Right atrium auricular region (tissue), 2 donors: ENCODE measurements around the gene VOPP1. TPM values are rescaled to one million over a fixed set of nuclear protein-coding genes. Genes with fewer than 3 reads are reported as not detected.

ENCODE experiments used
- DNase-seq: peaks from one replicate; pipeline ENCODE4 v3.0.0-alpha.2; 2019; ENCODE audit warnings: low spot score
- H3K27ac ChIP-seq, 2 donors: fragments of 200-600 bp; sonication (generic); 1 replicate in 1 of 2; 2 replicates in 1 of 2; pipeline ENCODE4 v1.5.1; 2016 to 2019
- H3K27me3 ChIP-seq, 2 donors: fragments of 200-600 bp; sonication (generic); one replicate each; pipeline versions ENCODE4 v1.5.1 to v1.6.0; 2017 to 2019
- H3K36me3 ChIP-seq: fragments of 200-600 bp; sonication (generic); one replicate; pipeline ENCODE4 v1.5.1; 2016
- H3K4me1 ChIP-seq, 2 donors: fragments of 200-600 bp; sonication (generic); one replicate each; pipeline versions ENCODE4 v1.5.1 to v1.6.0; 2017 to 2019
- H3K4me3 ChIP-seq, 2 donors: fragments of 200-600 bp; sonication (generic); 1 replicate in 1 of 2; 2 replicates in 1 of 2; pipeline ENCODE4 v1.5.1; 2017 to 2019; ENCODE audit warnings: mild to moderate bottlenecking in 1 of 2, moderate library complexity in 1 of 2
- H3K9me3 ChIP-seq, 2 donors: fragments of 200-600 bp; sonication (generic); one replicate each; pipeline ENCODE4 v1.5.1; 2019
- CTCF ChIP-seq, 2 donors: fragments of 200-600 bp; sonication (generic); IDR thresholded peaks; one replicate each; pipeline ENCODE4 v1.5.1; 2019; ENCODE audit warnings: antibody characterized with exemption in 2 of 2
- total RNA-seq, 2 donors: library from RNA; depleted of rRNA; stranded (reverse); fragments of >200 nt; gene quantifications; one replicate each; pipeline ENCODE4 v1.1.0, GENCODE V29; 2016

VOPP1 gene
- total RNA-seq, 2 donors from 2014 or later, result 21.4 to 24.1 TPM

- Histone ChIP-seq H3K4me3 (no peak overlapping the region), H3K4me1 (peaks cover 0 to 49% of the 10 kb centered on the region in 2 donors), H3K36me3 (no peaks in the 10 kb centered on the region), H3K27ac (no peak overlapping the region), H3K9me3 (no peaks in the 10 kb centered on the region), H3K27me3 (no peaks in the 10 kb centered on the region)
- TF ChIP-seq CTCF (IDR thresholded peaks at IDR 0.05), result no peak
- DNase-seq, result no peak
Measured at GRCh38 chr7:55535617-55536016, 36.7 kb downstream of the VOPP1 start.

GRCh38 chr7:55534916-55535590, 37.2 kb downstream of the VOPP1 start:
- no peaks in the 10 kb centered on the region for H3K9me3 ChIP-seq
- H3K36me3 ChIP-seq, result no peaks in the 10 kb centered on the region
- peaks cover 0 to 49% of the 10 kb centered on the region in 2 donors for H3K4me1 ChIP-seq
- no peak for DNase-seq
- H3K27me3 ChIP-seq, result no peaks in the 10 kb centered on the region
- no peak overlapping the region for H3K4me3 ChIP-seq
- H3K27ac ChIP-seq, result peak overlapping the region in 1 of 2 donors; percentile 29
- TF ChIP-seq CTCF (IDR thresholded peaks at IDR 0.05), result no peak

GRCh38 chr7:55534262-55534915, 37.9 kb downstream of the VOPP1 start:
- Histone ChIP-seq H3K27me3 (no peaks in the 10 kb centered on the region), H3K36me3 (no peaks in the 10 kb centered on the region), H3K4me1 (peaks cover 0 to 49% of the 10 kb centered on the region in 2 donors), H3K9me3 (no peaks in the 10 kb centered on the region), H3K4me3 (no peak overlapping the region), H3K27ac (peak overlapping the region in 1 of 2 donors; percentile 29)
- no peak for TF ChIP-seq CTCF (IDR thresholded peaks at IDR 0.05)
- DNase-seq, result no peak

- Histone ChIP-seq H3K36me3 (no peaks in the 10 kb centered on the region), H3K27ac (no peak overlapping the region), H3K9me3 (no peaks in the 10 kb centered on the region), H3K4me1 (peaks cover 0 to 49% of the 10 kb centered on the region in 2 donors), H3K4me3 (no peak overlapping the region), H3K27me3 (no peaks in the 10 kb centered on the region)
- DNase-seq, result no peak
- TF ChIP-seq CTCF (IDR thresholded peaks at IDR 0.05), result no peak
Measured at GRCh38 chr7:55533729-55534080, 38.6 kb downstream of the VOPP1 start.

- Histone ChIP-seq H3K4me3 (no peak overlapping the region), H3K9me3 (no peaks in the 10 kb centered on the region), H3K27ac (peak overlapping the region in 1 of 2 donors; percentile 11), H3K4me1 (peaks cover 0 to 49% of the 10 kb centered on the region in 2 donors), H3K36me3 (no peaks in the 10 kb centered on the region), H3K27me3 (no peaks in the 10 kb centered on the region)
- DNase-seq, result no peak
- no peak for TF ChIP-seq CTCF (IDR thresholded peaks at IDR 0.05)
Measured at GRCh38 chr7:55533050-55533728, 39.1 kb downstream of the VOPP1 start.
